Stimulated activated memory B cell treated with anti-CD40 and anti-IgM and Interleukin-4, amounts not matched to agents 10 μg/mL and 1 μg/mL and 100 μg/mL, for 72 hours (primary cell): ENCODE measurements around the gene ENTREP3.
"Not testable (repeated sequence)": the region's sequence is repeated elsewhere in the genome, so short reads cannot be mapped to it uniquely, and the experiment has no call there.

ENCODE experiments used
- ATAC-seq: fragments of 150-1000 bp; cut with Tn5 transposase; 2 replicates; pipeline ENCODE4 v1.10.0; 2021
- H3K27ac Mint-ChIP-seq: one replicate; pipeline ENCODE4 v1.8.0; 2022; ENCODE audit warnings: mild to moderate bottlenecking, mixed read lengths
- H3K27me3 Mint-ChIP-seq: one replicate; pipeline ENCODE4 v1.8.0; 2022; ENCODE audit warnings: mixed read lengths
- H3K36me3 Mint-ChIP-seq: one replicate; pipeline ENCODE4 v1.8.0; 2022; ENCODE audit warnings: mixed read lengths
- H3K4me1 Mint-ChIP-seq: one replicate; pipeline ENCODE4 v1.8.0; 2022; ENCODE audit warnings: mixed read lengths
- H3K4me3 Mint-ChIP-seq: one replicate; pipeline ENCODE4 v1.8.0; 2022; ENCODE audit warnings: mild to moderate bottlenecking, moderate library complexity, mixed read lengths
- H3K9me3 Mint-ChIP-seq: one replicate; pipeline ENCODE4 v1.8.0; 2022; ENCODE audit warnings: mixed read lengths

Gene ENTREP3

DNA sequence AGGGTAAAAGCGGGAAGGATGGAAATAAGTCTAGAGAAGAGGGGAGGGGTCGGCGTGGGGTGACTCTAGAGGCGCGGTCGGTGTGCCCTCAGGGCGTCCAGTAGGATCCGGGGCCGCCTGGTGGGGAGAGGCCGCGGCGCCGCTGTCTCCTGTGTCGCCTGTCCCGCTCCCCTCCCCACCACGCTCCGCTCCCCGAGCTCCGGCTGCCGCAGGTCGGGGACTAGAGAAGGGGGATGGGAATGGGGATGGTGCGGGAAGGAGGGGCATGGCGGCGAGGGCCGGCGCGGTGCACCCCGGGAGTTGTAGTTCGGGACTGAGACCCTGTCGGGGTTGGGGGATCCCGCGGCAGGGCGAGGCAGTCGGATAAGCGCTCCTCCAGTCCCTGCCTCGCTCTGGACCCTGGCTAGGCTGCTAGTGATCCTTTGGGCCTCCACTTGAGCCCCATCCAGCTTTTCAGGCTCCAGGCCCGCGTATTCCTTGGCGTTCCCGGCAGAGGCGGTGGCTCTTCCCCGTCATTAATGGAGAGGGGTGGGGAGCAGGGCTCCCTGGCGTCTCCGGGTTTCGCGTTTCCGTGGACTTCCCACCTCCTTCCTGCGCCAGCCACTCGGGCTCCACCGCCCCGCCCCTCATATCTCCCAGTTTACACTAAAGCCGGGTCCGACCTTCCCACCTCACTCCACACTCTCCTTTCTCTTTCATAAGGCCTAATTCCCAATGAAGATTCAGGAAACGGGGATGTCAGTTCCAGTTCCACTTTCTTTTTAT, at the start of gene ENTREP3:
TSS of gene ENTREP3 (minus strand) at position 241 of the 765 bp plus-strand sequence. CDS start 606 bp downstream, outside the sequence.
- Mint-ChIP-seq H3K4me1 (peaks cover 50% of the 10 kb centered on the region), H3K27ac (peak within 1 kb of the TSS; percentile 81), H3K9me3 (no peaks in the 10 kb centered on the region), H3K27me3 (no peaks in the 10 kb centered on the region), H3K4me3 (peak within 1 kb of the TSS; percentile 88), H3K36me3 (peaks cover 32% of the 10 kb centered on the region)
- peak; percentile 80 for ATAC-seq

- no peak overlapping the region for H3K4me3 Mint-ChIP-seq
- no peaks in the 10 kb centered on the region for H3K27me3 Mint-ChIP-seq
- peaks cover 5% of the 10 kb centered on the region for H3K4me1 Mint-ChIP-seq
- no peaks in the 10 kb centered on the region for H3K36me3 Mint-ChIP-seq
- ATAC-seq, result no peak
- H3K27ac Mint-ChIP-seq, result no peak overlapping the region
- no peaks in the 10 kb centered on the region for H3K9me3 Mint-ChIP-seq
These were observed 49.3 kb upstream of the ENTREP3 start for GRCh38 chr1:155304558-155305063.

GRCh38 chr1:155301342-155301841, 46.1 kb upstream of the ENTREP3 start, which contains the start of gene PKLR:
Gene PKLR, minus strand, starts transcription at chr1:155301438. Its CDS starts 43 bp downstream, at chr1:155301395.
- no peak within 1 kb of the TSS for H3K27ac Mint-ChIP-seq
- peaks cover 7% of the 10 kb centered on the region for H3K4me1 Mint-ChIP-seq
- H3K27me3 Mint-ChIP-seq, result peaks cover 17% of the 10 kb centered on the region
- no peaks in the 10 kb centered on the region for H3K36me3 Mint-ChIP-seq
- H3K9me3 Mint-ChIP-seq, result no peaks in the 10 kb centered on the region
- ATAC-seq, result no peak
- no peak within 1 kb of the TSS for H3K4me3 Mint-ChIP-seq

DNA sequence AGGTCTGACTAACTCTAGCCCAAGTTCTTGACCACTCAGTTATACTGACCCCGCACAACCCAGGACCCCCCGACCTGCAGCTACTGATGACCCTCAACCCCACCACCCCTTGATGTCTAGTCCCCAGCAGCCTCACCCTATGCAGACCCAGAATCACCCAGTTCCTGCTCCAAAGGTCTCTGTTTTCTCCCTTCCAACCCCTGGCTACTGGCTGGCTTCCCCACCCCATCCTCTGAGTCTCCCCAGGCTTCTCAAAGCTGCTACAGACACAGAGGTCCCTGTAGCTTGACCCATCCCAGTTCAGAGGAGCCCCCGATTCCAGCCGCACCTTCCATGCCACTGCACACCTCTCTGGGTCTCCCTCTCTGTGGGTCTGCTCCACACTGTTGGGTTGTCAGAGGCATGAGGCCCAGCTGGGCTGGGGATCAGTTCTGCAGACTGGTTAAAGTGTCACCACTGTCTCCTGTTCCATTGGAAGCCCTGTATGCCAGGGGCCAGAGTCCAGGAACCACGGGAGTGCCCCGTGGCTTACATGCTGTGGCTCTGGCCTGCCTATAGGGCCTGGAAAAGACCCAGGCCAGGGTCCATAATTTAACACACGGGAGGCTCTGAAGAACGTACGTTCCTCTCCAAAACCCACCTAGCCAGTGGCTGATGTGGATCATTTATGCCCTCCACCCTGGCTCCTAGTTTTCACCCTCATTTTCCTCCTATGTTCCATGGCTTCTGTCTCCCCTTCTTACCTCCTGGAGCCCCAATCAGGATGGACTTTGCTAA, 45.5 kb upstream of the ENTREP3 start:
- Mint-ChIP-seq H3K4me1 (peaks cover 7% of the 10 kb centered on the region), H3K9me3 (no peaks in the 10 kb centered on the region), H3K36me3 (no peaks in the 10 kb centered on the region), H3K27ac (no peak overlapping the region), H3K4me3 (no peak overlapping the region), H3K27me3 (peaks cover 24% of the 10 kb centered on the region)
- ATAC-seq, result no peak

GRCh38 chr1:155300024-155300423, 44.7 kb upstream of the ENTREP3 start:
- Mint-ChIP-seq H3K36me3 (no peaks in the 10 kb centered on the region), H3K27me3 (peaks cover 31% of the 10 kb centered on the region), H3K9me3 (no peaks in the 10 kb centered on the region), H3K27ac (no peak overlapping the region), H3K4me1 (peaks cover 7% of the 10 kb centered on the region), H3K4me3 (no peak overlapping the region)
- no peak for ATAC-seq

GRCh38 chr1:155297384-155297783, 42.1 kb upstream of the ENTREP3 start:
- ATAC-seq, result no peak
- Mint-ChIP-seq H3K36me3 (no peaks in the 10 kb centered on the region), H3K4me1 (peaks cover 7% of the 10 kb centered on the region), H3K9me3 (no peaks in the 10 kb centered on the region), H3K27me3 (peaks cover 44% of the 10 kb centered on the region), H3K4me3 (no peak overlapping the region), H3K27ac (no peak overlapping the region)

- no peaks in the 10 kb centered on the region for H3K36me3 Mint-ChIP-seq
- H3K27me3 Mint-ChIP-seq, result peaks cover 44% of the 10 kb centered on the region
These were observed 41.4 kb upstream of the ENTREP3 start for GRCh38 chr1:155296661-155297060.

DNA sequence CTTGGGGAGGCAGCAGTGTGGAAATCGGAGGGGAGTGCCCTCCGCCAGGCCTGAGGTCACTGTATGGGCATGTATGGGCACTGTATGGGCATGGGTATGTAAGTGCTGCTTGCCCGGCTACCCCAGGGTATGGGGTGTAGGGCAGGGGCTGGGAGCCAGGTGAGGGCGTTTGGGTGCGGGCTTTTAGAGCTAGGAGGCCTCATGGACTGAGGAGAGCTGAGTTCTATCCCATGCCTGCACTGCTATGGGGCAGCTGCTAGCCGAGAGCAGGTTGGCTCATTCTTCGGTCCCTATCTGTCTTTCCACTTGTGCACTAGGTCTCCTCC, 40.6 kb upstream of the ENTREP3 start:
- ATAC-seq, result no peak
- Mint-ChIP-seq H3K4me3 (no peak overlapping the region), H3K27me3 (peaks cover 44% of the 10 kb centered on the region), H3K9me3 (no peaks in the 10 kb centered on the region), H3K36me3 (no peaks in the 10 kb centered on the region), H3K4me1 (peaks cover 7% of the 10 kb centered on the region), H3K27ac (no peak overlapping the region)

More at GRCh38 chr1:155296661-155297060, 41.4 kb upstream of the ENTREP3 start:
- ATAC-seq, result no peak
- no peak overlapping the region for H3K4me3 Mint-ChIP-seq
- no peaks in the 10 kb centered on the region for H3K9me3 Mint-ChIP-seq
- H3K27ac Mint-ChIP-seq, result no peak overlapping the region
- H3K4me1 Mint-ChIP-seq, result peaks cover 7% of the 10 kb centered on the region

DNA sequence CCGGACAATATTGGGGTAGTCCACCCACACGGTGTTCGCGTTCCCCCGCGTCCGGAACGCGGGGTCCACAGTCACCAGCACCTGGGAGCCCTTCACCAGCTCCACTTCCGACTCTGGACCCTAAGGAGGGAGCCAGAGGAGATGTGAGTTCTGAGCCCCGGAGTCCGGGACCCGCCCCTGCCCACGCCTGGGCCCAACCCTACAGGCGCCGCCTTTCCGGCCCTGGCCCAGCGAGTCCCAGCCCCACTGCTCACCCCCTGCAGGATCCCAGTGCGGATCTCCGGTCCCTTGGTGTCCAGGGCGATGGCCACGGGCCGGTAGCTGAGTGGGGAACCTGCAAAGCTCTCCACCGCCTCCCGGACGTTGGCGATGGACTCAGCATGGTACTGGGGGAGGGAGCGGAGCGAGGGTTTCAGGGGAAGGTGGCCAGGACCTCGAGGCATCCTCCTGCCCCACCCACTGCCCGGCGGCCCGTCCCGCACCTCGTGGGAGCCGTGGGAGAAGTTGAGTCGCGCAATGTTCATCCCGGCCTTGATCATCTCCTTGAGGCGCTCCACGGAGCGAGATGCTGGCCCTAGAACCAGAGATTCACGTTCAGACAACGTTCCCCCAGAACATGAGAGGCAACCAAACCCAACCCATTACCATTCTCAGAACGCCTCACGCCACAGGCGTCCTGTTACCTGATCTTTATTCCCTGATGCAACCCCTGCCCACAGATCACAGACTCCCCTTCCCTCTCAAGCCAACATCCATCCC, 40.1 kb upstream of the ENTREP3 start:
- ATAC-seq, result peak; percentile 31
- Mint-ChIP-seq H3K9me3 (no peaks in the 10 kb centered on the region), H3K4me1 (peaks cover 7% of the 10 kb centered on the region), H3K4me3 (no peak overlapping the region), H3K27me3 (peaks cover 47% of the 10 kb centered on the region), H3K36me3 (no peaks in the 10 kb centered on the region), H3K27ac (no peak overlapping the region)

DNA sequence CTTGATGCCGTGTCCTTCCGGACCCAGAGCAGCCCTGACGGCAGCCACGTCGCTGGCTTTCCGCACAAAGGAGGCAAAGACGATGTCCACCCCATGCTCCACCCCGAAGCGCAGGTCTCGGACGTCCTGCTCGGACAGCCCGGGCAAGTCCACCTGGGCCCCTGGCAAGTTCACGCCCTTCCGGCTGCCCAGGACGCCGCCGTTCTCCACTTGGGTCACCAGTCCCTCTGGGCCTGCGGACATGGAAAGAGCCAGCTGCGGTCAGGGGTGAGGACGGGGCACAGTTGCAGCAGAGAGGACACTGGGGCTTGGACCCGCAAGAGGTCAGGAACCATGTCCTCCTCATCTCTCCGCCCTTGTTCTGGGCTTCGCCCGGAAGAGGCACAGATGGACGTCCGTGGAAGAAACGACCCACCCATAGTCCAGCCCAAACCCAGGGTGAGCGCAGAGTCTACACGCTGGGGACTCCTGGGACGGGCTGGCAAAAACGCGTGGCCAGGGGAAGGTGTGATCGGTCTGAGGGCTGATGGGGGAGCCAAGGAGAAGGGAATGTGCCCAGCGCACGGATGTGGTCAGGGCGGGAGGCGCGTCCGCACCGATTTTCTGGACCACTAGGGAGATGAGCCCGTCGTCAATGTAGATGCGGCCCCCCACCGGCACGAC, 39.4 kb upstream of the ENTREP3 start:
- no peaks in the 10 kb centered on the region for H3K36me3 Mint-ChIP-seq
- no peak overlapping the region for H3K27ac Mint-ChIP-seq
- no peak overlapping the region for H3K4me3 Mint-ChIP-seq
- H3K4me1 Mint-ChIP-seq, result peaks cover 7% of the 10 kb centered on the region
- ATAC-seq, result no peak
- no peaks in the 10 kb centered on the region for H3K9me3 Mint-ChIP-seq
- peaks cover 53% of the 10 kb centered on the region for H3K27me3 Mint-ChIP-seq

DNA sequence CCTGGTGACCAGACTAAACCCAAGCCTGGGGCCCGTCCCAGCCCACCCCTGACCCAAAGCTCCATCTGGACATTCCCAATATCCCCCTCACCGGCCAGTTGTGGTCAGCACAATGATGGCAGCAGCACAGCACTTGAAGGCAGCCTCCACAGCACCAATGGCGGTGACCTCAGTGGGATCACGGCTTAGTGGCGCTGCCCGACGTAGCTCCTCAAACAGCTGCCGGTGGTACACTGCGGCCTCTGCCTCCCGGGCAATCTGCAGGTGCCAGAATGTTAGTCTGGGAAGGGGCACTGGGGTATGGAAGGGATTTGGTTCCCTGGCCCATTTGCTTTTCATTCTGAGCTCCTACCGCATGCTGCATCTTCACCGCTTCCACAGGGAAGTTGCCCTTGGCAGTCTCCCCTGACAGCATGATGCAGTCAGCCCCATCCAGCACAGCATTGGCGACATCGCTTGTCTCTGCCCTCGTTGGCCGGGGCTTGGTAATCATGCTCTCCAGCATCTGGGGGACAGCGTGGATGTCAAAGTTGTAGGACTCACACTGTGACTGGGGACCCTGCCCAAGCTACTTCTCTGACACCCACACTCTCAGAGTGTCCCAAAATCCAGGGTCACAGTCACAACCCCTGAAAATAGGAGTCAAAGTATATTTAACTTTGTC, 37.9 kb upstream of the ENTREP3 start:
- Mint-ChIP-seq H3K36me3 (no peaks in the 10 kb centered on the region), H3K9me3 (no peaks in the 10 kb centered on the region), H3K4me1 (peaks cover 7% of the 10 kb centered on the region), H3K27ac (no peak overlapping the region), H3K27me3 (peaks cover 53% of the 10 kb centered on the region), H3K4me3 (no peak overlapping the region)
- ATAC-seq, result no peak

GRCh38 chr1:155291006-155291405, 35.7 kb upstream of the ENTREP3 start:
- not testable (repeated sequence) for H3K9me3 Mint-ChIP-seq, ATAC-seq, H3K4me1 Mint-ChIP-seq, H3K4me3 Mint-ChIP-seq, H3K27ac Mint-ChIP-seq, H3K36me3 Mint-ChIP-seq
- H3K27me3 Mint-ChIP-seq, result peaks cover 32% of the 10 kb centered on the region

DNA sequence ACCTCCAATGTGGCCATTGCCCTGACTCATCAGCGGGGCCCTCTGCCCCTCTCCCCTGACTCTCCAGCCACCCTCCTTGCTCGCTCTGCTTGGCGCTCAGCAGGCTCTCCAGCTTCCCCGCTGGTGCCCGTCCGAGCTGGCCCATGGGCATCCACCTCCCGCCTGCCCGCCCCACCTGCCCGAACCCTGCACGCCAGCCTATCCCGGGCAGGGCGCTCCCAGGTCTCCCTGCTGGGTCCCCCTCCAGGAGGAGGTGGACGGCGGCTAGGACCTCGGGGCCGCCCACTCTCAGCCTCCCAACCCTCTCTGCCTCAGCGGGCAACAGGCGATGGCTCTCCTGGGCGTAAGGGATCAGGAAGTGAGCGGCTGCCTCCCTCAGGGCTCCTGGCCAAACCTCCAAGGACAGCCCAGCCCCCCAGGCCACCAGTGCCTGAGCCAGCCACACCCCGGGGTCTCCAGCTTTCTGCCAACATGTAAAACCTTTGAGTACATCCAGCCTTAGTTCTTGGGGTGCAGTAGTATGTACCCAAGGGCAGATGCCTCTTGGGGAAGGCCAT, 32.8 kb upstream of the ENTREP3 start:
- no peak overlapping the region for H3K27ac Mint-ChIP-seq
- ATAC-seq, result peak; percentile 39
- H3K4me1 Mint-ChIP-seq, result no peaks in the 10 kb centered on the region
- peaks cover 5% of the 10 kb centered on the region for H3K36me3 Mint-ChIP-seq
- peaks cover 8% of the 10 kb centered on the region for H3K27me3 Mint-ChIP-seq
- H3K4me3 Mint-ChIP-seq, result no peak overlapping the region
- H3K9me3 Mint-ChIP-seq, result no peaks in the 10 kb centered on the region

DNA sequence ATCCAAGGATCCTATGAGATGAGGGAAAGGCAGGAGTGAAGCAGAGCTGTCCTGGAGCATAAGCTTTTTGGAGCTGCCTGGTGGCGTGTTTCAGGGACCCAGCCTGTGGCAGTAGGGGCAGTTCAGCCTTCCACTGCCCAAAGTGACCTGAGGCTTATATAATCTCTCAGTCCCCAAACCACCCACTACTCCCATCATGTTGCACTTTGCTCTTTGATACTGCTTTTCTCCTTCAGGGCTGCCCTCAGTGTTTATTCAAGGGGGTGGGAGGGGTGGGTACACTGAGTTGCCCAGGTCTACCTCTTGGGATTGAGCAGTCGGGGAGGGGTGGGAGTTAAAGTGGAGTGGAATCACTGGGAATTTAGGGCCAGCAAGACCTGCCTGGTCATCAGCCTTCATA, 31.3 kb upstream of the ENTREP3 start:
- peaks cover 8% of the 10 kb centered on the region for H3K27me3 Mint-ChIP-seq
- no peak for ATAC-seq
- no peaks in the 10 kb centered on the region for H3K4me1 Mint-ChIP-seq
- no peak overlapping the region for H3K4me3 Mint-ChIP-seq
- H3K27ac Mint-ChIP-seq, result no peak overlapping the region
- no peaks in the 10 kb centered on the region for H3K9me3 Mint-ChIP-seq
- peaks cover 5% of the 10 kb centered on the region for H3K36me3 Mint-ChIP-seq
